Activated naive CD4-positive, alpha-beta T cell treated with anti-CD3 and anti-CD28 coated beads, Interleukin-2, amount 50 U/mL, for 24 hours (primary cell): ENCODE data around the gene SPR.
A peak's percentile ranks its signal among the peaks of the same experiment; 100 is the strongest.

Experiments
- H3K27ac Mint-ChIP-seq: one replicate; pipeline ENCODE4 v1.8.0; 2021; ENCODE audit warnings: mild to moderate bottlenecking, mixed read lengths
- H3K27me3 Mint-ChIP-seq: one replicate; pipeline ENCODE4 v1.8.0; 2021; ENCODE audit warnings: mixed read lengths
- H3K36me3 Mint-ChIP-seq: one replicate; pipeline ENCODE4 v1.8.0; 2021; ENCODE audit warnings: mixed read lengths
- H3K4me1 Mint-ChIP-seq: one replicate; pipeline ENCODE4 v1.8.0; 2021; ENCODE audit warnings: mixed read lengths
- H3K4me3 Mint-ChIP-seq: one replicate; pipeline ENCODE4 v1.8.0; 2021; ENCODE audit warnings: mild to moderate bottlenecking, mixed read lengths
- H3K9me3 Mint-ChIP-seq: one replicate; pipeline ENCODE4 v1.8.0; 2021; ENCODE audit warnings: mixed read lengths

Gene SPR

DNA sequence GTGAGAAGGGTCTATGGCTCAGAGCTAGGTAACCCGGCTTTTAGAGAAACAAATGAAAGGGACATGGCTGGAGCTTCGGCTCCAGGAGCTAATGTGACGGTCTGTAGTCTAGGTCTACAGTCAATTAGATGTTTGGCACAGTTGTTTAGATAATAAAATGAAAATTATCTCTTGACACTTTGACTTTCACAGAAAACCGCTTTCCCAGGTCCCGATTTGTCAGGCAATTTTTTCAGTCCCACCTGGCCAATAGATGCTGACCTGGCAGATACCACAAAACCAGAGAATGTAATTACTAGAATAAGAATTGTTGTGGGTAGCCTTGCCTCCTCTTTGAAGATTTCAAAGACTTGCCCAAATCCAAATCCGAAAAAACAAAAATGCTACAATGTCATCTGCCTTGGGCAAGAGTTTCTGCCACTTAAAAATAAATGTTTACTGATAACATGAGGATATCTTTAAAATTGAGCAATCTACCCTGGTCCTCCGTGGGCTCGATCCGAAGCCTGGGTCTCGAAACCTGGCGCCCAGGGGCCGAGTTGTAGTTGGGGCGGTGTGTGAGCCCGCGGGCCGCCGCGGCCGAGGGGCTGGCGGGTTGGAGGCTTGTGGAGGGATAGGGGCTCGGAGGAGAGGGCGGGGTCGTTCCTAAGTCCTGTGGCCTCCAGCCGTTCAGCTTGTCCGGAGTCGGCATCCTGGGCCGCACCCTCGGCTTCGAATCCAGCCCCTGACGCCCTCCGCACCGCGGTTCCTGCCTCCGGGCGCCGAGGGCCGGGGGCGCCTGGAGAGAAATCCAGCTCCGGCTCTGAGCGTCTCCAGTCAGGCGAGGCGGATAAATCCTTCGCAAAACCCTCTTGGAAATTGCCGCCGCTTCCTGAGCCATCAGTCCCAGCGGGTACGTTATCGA lies 32.5 kb downstream of the SPR start:
- H3K4me3 Mint-ChIP-seq: peak overlapping the region; percentile 51
- no peaks in the 10 kb centered on the region for H3K9me3 Mint-ChIP-seq
- H3K36me3 Mint-ChIP-seq: no peaks in the 10 kb centered on the region
- no peak overlapping the region for H3K27ac Mint-ChIP-seq
- peaks cover 58% of the 10 kb centered on the region for H3K27me3 Mint-ChIP-seq
- H3K4me1 Mint-ChIP-seq: peaks cover 34% of the 10 kb centered on the region

- Mint-ChIP-seq H3K27ac (no peak overlapping the region), H3K4me3 (peak overlapping the region; percentile 27), H3K9me3 (no peaks in the 10 kb centered on the region), H3K36me3 (no peaks in the 10 kb centered on the region), H3K4me1 (peaks cover 27% of the 10 kb centered on the region), H3K27me3 (peaks cover 56% of the 10 kb centered on the region)
Measured at GRCh38 chr2:72920318-72921087, 33.3 kb downstream of the SPR start.

GRCh38 chr2:72921088-72921851 lies 34.1 kb downstream of the SPR start:
- Mint-ChIP-seq H3K9me3 (no peaks in the 10 kb centered on the region), H3K4me3 (no peak overlapping the region), H3K36me3 (no peaks in the 10 kb centered on the region), H3K4me1 (peaks cover 25% of the 10 kb centered on the region), H3K27ac (peak overlapping the region; percentile 17), H3K27me3 (peaks cover 55% of the 10 kb centered on the region)

GRCh38 chr2:72921853-72922252 lies 34.6 kb downstream of the SPR start:
- H3K36me3 Mint-ChIP-seq: no peaks in the 10 kb centered on the region
- no peaks in the 10 kb centered on the region for H3K9me3 Mint-ChIP-seq
- H3K4me1 Mint-ChIP-seq: peaks cover 23% of the 10 kb centered on the region
- H3K27me3 Mint-ChIP-seq: peaks cover 52% of the 10 kb centered on the region
- no peak overlapping the region for H3K27ac Mint-ChIP-seq
- H3K4me3 Mint-ChIP-seq: peak overlapping the region; percentile 2

DNA sequence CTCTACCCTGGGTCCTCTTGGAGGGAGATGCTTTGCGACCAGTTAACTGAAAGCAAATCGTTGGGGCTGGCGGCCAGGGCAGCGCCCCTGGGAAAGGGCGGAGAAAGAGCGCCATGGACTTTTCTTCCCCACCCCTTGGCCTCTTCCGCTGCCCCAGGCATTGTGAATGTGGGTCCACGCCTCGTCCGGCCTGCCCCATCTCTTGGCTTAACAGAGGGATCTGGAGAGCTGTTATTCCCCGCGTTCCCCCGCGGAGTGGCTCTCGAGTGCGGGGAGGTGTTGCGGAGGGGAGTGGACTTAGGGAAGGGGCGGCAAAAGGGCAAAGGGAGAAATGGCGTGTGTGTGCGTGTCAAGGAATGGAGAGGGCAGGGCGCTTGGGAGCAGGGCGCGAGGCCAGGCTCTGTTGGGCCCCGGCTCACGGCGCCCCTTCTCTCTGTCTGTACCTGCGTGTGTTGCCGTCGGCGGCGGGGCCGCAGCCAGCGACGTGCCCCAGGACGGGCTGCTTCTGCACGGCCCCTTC lies 36.7 kb downstream of the SPR start:
- H3K9me3 Mint-ChIP-seq: no peaks in the 10 kb centered on the region
- H3K36me3 Mint-ChIP-seq: no peaks in the 10 kb centered on the region
- peaks cover 16% of the 10 kb centered on the region for H3K4me1 Mint-ChIP-seq
- H3K27ac Mint-ChIP-seq: no peak overlapping the region
- no peak overlapping the region for H3K4me3 Mint-ChIP-seq
- H3K27me3 Mint-ChIP-seq: peaks cover 45% of the 10 kb centered on the region

- no peaks in the 10 kb centered on the region for H3K9me3 Mint-ChIP-seq
- H3K4me1 Mint-ChIP-seq: peaks cover 11% of the 10 kb centered on the region
- no peak overlapping the region for H3K27ac Mint-ChIP-seq
- H3K27me3 Mint-ChIP-seq: peaks cover 40% of the 10 kb centered on the region
- no peaks in the 10 kb centered on the region for H3K36me3 Mint-ChIP-seq
- H3K4me3 Mint-ChIP-seq: no peak overlapping the region
Measured at GRCh38 chr2:72924353-72925240, 37.4 kb downstream of the SPR start.

- H3K36me3 Mint-ChIP-seq: no peaks in the 10 kb centered on the region
- H3K27me3 Mint-ChIP-seq: peaks cover 37% of the 10 kb centered on the region
- H3K4me3 Mint-ChIP-seq: no peak overlapping the region
- peaks cover 9% of the 10 kb centered on the region for H3K4me1 Mint-ChIP-seq
- H3K9me3 Mint-ChIP-seq: no peaks in the 10 kb centered on the region
- no peak overlapping the region for H3K27ac Mint-ChIP-seq
Measured at GRCh38 chr2:72925328-72925943, 38.2 kb downstream of the SPR start.

GRCh38 chr2:72926368-72926767 lies 39.2 kb downstream of the SPR start:
- Mint-ChIP-seq H3K9me3 (no peaks in the 10 kb centered on the region), H3K36me3 (no peaks in the 10 kb centered on the region), H3K4me3 (no peak overlapping the region), H3K27me3 (peaks cover 37% of the 10 kb centered on the region), H3K27ac (no peak overlapping the region), H3K4me1 (peaks cover 9% of the 10 kb centered on the region)

DNA sequence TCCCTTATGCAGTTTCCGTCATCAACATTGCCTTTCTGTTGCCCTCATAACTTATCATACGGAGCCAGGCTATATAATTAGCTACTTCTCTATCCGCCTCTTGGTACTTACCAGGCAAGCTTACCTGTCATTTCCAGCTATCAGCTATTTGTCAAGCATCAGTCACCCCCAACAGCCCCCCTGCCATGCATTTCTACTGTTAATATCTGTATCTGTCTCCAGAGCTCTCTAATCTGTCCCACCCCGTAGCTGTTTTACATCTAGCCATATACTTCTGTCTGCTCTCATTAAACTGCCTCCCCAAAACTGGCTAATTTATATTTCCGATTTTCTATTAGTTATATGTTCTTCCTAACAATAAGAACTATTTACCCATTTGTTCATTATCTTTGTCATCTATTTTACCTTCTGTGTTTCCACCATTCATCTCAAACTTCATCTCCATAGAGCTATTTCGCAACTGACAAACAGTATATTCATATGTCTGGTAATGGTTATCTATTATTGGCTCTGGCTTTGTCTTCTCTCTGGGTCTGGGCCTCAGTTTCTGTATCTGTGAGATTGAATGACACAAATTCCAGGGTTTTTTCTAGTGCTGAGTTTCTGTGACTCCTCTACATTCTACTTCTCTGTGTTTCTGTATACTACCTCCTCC lies 39.7 kb downstream of the SPR start:
- no peaks in the 10 kb centered on the region for H3K36me3 Mint-ChIP-seq
- H3K4me1 Mint-ChIP-seq: peaks cover 9% of the 10 kb centered on the region
- peaks cover 31% of the 10 kb centered on the region for H3K27me3 Mint-ChIP-seq
- no peaks in the 10 kb centered on the region for H3K9me3 Mint-ChIP-seq
- no peak overlapping the region for H3K27ac Mint-ChIP-seq
- H3K4me3 Mint-ChIP-seq: no peak overlapping the region

GRCh38 chr2:72927619-72928550 lies 40.7 kb downstream of the SPR start:
- no peak overlapping the region for H3K4me3 Mint-ChIP-seq
- H3K36me3 Mint-ChIP-seq: no peaks in the 10 kb centered on the region
- peaks cover 22% of the 10 kb centered on the region for H3K27me3 Mint-ChIP-seq
- peaks cover 9% of the 10 kb centered on the region for H3K4me1 Mint-ChIP-seq
- no peaks in the 10 kb centered on the region for H3K9me3 Mint-ChIP-seq
- H3K27ac Mint-ChIP-seq: no peak overlapping the region

GRCh38 chr2:72929010-72929409 lies 41.8 kb downstream of the SPR start:
- Mint-ChIP-seq H3K4me1 (peaks cover under 1% of the 10 kb centered on the region), H3K27me3 (peaks cover 13% of the 10 kb centered on the region), H3K4me3 (no peak overlapping the region), H3K27ac (no peak overlapping the region), H3K9me3 (no peaks in the 10 kb centered on the region), H3K36me3 (no peaks in the 10 kb centered on the region)

- peaks cover 7% of the 10 kb centered on the region for H3K27me3 Mint-ChIP-seq
- H3K4me3 Mint-ChIP-seq: no peak overlapping the region
- no peaks in the 10 kb centered on the region for H3K9me3 Mint-ChIP-seq
- H3K4me1 Mint-ChIP-seq: no peaks in the 10 kb centered on the region
- H3K36me3 Mint-ChIP-seq: no peaks in the 10 kb centered on the region
- no peak overlapping the region for H3K27ac Mint-ChIP-seq
Measured at GRCh38 chr2:72931280-72931910, 44.2 kb downstream of the SPR start.
